Natural killer cell treated with Interleukin-12 subunit alpha and Interleukin-12 subunit beta and Interleukin-15 and Interleukin-18, amount 100 ng/mL, for 72 hours (primary cell): Measurements from ENCODE around the gene MMP12. TPM values are rescaled to one million over a fixed set of nuclear protein-coding genes. Genes with fewer than 3 reads are reported as not detected.
"Not testable (repeated sequence)": the region's sequence is repeated elsewhere in the genome, so short reads cannot be mapped to it uniquely, and the experiment has no call there.

Experiments used
- ATAC-seq, 2 donors: fragments of 150-1000 bp; cut with Tn5 transposase in 1 of 2; sonication (Bioruptor Pico), chemical (Tn5 transposase) in 1 of 2; 2 replicates each; pipeline ENCODE4 v1.10.0; 2021
- DNase-seq: peaks from one replicate; pipeline ENCODE4 v3.0.0; 2022; ENCODE audit warnings: low spot score
- H3K27ac Mint-ChIP-seq, 2 donors: 1 replicate in 1 of 2; 2 replicates in 1 of 2; pipeline ENCODE4 v1.8.0; 2022; ENCODE audit warnings: mixed read lengths in 2 of 2, mild to moderate bottlenecking in 1 of 2, moderate library complexity in 1 of 2
- H3K27me3 Mint-ChIP-seq, 2 donors: 1 replicate in 1 of 2; 2 replicates in 1 of 2; pipeline ENCODE4 v1.8.0; 2022; ENCODE audit warnings: mixed read lengths in 2 of 2
- H3K36me3 Mint-ChIP-seq: one replicate; pipeline ENCODE4 v1.8.0; 2022; ENCODE audit warnings: mixed read lengths
- H3K4me1 Mint-ChIP-seq, 2 donors: 1 replicate in 1 of 2; 2 replicates in 1 of 2; pipeline ENCODE4 v1.8.0; 2022; ENCODE audit warnings: low read depth in 2 of 2, mixed read lengths in 2 of 2, mild to moderate bottlenecking in 1 of 2
- H3K4me3 Mint-ChIP-seq: one replicate; pipeline ENCODE4 v1.8.0; 2022; ENCODE audit warnings: mixed read lengths
- H3K9me3 Mint-ChIP-seq: 2 replicates; pipeline ENCODE4 v1.8.0; 2022; ENCODE audit warnings: mixed read lengths
- total RNA-seq, 2 donors: library from RNA; stranded (reverse); gene quantifications; one replicate each; pipeline ENCODE4 v1.2.3, GENCODE V29; 2022

Gene MMP12
- total RNA-seq, 2 donors from 2014 or later: not detected

DNA sequence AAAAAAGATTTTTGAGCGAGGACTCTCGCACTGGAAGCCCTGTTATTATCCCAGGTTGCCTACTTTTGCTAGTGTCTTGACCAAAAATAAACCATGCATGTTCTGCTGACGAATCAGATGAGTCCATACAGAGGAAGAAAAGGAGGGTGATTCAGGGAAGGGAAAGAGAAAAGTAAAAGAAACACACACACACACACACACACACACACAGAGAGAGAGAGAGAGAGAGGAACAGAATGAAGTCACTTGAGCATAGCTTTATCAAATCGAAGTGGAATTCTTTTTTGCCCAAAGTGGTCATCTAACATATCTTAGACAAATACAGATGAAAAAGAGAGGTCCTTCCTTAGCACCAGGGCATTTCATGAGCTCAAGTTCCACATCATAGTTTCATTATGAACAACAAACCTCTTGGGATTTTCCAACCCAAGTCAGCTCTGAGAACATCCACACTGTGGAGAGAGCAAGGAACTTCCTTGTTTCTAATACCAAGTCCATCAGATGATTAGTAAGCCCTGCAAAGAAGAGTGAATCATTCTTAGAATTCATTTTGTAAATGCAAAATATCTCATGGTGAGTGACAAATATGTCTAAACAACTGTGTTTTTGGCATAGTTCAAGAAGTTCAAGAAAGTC lies 7.7 kb upstream of the MMP12 start:
- Mint-ChIP-seq H3K36me3 (no peaks in the 10 kb centered on the region), H3K4me1 (peaks cover 0 to 4% of the 10 kb centered on the region in 2 donors), H3K9me3 (no peaks in the 10 kb centered on the region), H3K27ac (peak overlapping the region; percentile 4 to 18), H3K4me3 (peak overlapping the region; percentile 21), H3K27me3 (peaks cover 0 to 5% of the 10 kb centered on the region in 2 donors)
- no peak for DNase-seq
- no peak for ATAC-seq

DNA sequence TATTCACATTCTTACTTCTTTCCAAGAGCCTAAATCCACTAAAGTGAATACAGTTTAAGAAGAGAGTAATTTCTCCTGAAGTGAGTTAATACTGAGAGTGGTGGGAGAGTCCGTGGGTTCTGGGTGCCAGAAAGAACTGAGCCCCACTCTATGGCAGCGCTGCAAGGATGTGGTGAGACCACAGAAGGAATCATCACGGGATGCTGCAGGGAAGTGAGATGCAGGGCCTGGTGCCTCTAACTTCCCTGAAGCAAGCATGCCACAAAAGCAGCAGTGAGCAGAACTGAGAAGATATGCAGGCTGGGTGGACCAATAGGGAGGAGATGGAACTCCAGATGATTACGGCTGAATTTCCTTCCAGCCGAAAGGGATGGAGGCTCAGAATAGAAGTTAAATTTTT lies 5.0 kb upstream of the MMP12 start:
- no peaks in the 10 kb centered on the region for H3K36me3 Mint-ChIP-seq
- ATAC-seq: no peak
- H3K4me3 Mint-ChIP-seq: no peak overlapping the region
- peaks cover 0 to 5% of the 10 kb centered on the region in 2 donors for H3K27me3 Mint-ChIP-seq
- no peak overlapping the region for H3K27ac Mint-ChIP-seq
- no peaks in the 10 kb centered on the region for H3K9me3 Mint-ChIP-seq
- no peak for DNase-seq
- H3K4me1 Mint-ChIP-seq: peaks cover 0 to 4% of the 10 kb centered on the region in 2 donors

DNA sequence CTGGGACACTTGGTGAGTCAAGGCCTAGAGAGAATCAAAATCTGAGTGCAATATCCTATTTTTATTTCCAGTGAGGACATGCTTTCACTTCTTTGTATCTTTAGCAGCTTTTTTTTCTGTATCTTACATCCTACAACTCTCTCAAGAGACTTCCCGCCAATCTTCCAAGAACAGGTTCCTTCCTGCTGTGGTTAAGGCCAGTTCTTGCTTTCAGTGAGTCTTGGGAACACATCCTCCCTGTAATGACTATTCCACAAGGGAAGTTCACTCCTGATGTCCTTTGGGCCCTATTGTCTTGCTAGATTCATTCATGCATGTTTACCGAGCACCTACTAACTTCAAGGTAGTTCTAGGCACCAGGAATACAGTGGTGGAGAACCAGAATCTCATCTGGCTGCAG lies 3.8 kb upstream of the MMP12 start:
- H3K4me3 Mint-ChIP-seq: no peak overlapping the region
- H3K9me3 Mint-ChIP-seq: no peaks in the 10 kb centered on the region
- DNase-seq: no peak
- no peak for ATAC-seq
- peaks cover 0 to 4% of the 10 kb centered on the region in 2 donors for H3K4me1 Mint-ChIP-seq
- H3K36me3 Mint-ChIP-seq: no peaks in the 10 kb centered on the region
- no peak overlapping the region for H3K27ac Mint-ChIP-seq
- H3K27me3 Mint-ChIP-seq: peaks cover 0 to 5% of the 10 kb centered on the region in 2 donors

DNA sequence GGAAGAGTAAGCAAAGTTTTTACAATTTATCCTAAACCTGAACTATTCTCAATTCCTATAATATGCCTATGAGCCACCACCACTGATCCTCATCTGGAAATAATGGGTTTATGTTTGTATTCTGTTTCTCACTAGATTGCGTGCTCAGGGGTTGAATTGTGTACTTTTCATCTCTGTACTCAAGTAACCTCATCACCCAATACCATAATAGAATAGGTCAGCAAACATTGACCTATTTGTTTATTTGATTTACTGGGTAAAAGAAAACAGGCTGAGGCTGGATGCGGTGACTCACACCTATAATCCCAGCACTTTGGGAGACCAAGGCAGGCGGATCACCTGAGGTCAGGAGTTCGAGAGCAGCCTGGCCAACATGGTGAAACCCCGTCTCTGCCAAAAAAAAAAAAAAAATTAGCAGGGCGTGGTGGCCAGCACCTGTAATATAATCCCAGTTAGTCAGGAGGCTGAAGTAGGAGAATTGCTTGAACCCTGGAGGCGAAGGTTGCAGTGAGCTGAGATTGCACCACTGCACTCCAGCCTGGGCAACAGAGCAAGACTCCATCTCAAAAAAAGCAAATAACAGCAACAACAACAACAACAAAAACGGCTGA lies 5.3 kb downstream of the MMP12 start:
- DNase-seq, H3K4me3 Mint-ChIP-seq, H3K27me3 Mint-ChIP-seq, ATAC-seq, H3K27ac Mint-ChIP-seq, H3K9me3 Mint-ChIP-seq, H3K4me1 Mint-ChIP-seq, H3K36me3 Mint-ChIP-seq: not testable (repeated sequence)

DNA sequence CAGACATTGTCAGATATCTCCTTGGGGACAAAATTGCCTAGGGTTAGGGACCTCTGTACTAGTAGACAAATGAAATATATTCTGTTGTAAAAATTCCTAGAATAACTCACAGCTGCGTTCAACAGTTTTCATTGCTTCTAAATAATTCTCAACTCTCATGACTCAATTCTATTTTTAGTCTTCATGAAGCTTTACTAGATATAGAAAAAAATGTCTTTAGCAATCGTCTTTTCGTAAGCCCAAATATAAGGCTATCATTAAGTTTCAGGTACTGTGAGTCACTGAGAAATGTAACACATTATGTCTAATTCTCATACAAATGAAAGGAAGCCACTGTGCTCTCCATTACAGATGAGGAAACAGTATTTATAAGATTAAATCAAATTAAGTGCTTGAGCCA lies 6.4 kb downstream of the MMP12 start:
- Mint-ChIP-seq H3K36me3 (no peaks in the 10 kb centered on the region), H3K27ac (no peak overlapping the region), H3K4me1 (no peaks in the 10 kb centered on the region), H3K9me3 (no peaks in the 10 kb centered on the region), H3K4me3 (no peak overlapping the region), H3K27me3 (peaks cover 0 to 7% of the 10 kb centered on the region in 2 donors)
- DNase-seq: no peak
- no peak for ATAC-seq

DNA sequence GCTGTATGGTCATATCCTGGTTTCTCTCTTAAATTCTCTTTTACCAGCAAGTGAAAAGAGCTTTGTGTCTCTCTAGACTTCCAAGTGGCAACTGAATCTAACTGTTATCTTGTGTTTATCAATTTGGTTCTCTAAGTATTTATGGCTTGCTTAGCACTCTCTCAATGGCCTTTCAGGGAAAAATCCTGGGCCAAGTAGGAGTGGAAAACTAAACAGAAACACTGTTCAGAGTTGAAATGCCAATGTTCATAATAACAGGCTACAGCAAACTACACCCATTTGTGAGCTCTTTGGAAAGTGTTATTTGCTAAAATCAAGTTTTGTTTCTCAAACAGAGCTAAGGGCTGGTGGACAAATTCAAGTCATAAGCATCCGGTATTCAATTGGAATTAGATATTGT lies 10.1 kb downstream of the MMP12 start:
- Mint-ChIP-seq H3K9me3 (no peaks in the 10 kb centered on the region), H3K36me3 (no peaks in the 10 kb centered on the region), H3K4me3 (no peak overlapping the region), H3K27ac (no peak overlapping the region), H3K4me1 (no peaks in the 10 kb centered on the region), H3K27me3 (peaks cover 0 to 3% of the 10 kb centered on the region in 2 donors)
- DNase-seq (no peak), ATAC-seq (no peak)

DNA sequence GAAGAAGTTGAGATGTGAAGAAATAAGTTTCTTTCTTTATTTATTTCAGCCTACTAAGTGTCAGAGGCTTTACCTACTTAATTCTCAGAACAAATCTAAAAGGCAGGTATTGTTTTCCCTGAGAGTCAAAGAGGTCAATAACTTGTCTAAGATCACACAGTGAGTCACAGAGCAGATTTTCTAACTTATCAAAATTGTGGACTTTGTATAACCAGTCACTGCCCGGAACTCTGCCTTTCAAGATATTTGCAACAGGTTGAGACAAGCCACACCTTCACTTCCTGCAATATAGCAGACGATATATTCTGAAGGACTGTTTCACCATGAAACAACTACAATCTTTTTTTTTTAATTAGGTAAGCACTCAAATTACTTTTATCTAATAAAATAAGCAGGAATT lies 20.8 kb downstream of the MMP12 start:
- H3K4me3 Mint-ChIP-seq: no peak overlapping the region

DNA sequence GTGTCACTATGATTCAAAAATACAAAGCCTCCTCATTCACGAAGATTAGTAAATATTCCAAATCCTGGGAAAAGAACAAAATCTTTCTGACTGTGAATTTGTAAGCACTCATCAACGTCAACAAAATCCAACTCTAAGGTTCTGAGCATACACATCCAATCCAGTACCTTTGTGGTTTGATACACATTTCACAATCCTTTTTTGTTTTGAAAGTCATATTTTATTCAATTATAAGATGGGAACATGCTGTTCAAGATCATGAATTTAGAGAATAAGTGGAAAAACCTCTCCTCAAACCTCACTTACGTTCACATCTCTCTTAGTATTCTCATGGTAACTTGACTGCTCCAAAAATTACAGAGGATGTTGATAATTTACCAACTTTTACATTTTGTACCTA lies 21.7 kb downstream of the MMP12 start:
- no peak overlapping the region for H3K4me3 Mint-ChIP-seq
- H3K4me1 Mint-ChIP-seq: no peaks in the 10 kb centered on the region
- DNase-seq (no peak), ATAC-seq (no peak)
- H3K27me3 Mint-ChIP-seq: peaks cover 2 to 6% of the 10 kb centered on the region in 2 donors
- H3K36me3 Mint-ChIP-seq: no peaks in the 10 kb centered on the region
- no peaks in the 10 kb centered on the region for H3K9me3 Mint-ChIP-seq
- no peak overlapping the region for H3K27ac Mint-ChIP-seq

More for the DNA sequence above, 20.8 kb downstream of the MMP12 start:
- no peak for ATAC-seq
- Mint-ChIP-seq H3K36me3 (no peaks in the 10 kb centered on the region), H3K27me3 (peaks cover 2 to 6% of the 10 kb centered on the region in 2 donors), H3K4me1 (no peaks in the 10 kb centered on the region), H3K27ac (no peak overlapping the region), H3K9me3 (no peaks in the 10 kb centered on the region)
- DNase-seq: no peak

DNA sequence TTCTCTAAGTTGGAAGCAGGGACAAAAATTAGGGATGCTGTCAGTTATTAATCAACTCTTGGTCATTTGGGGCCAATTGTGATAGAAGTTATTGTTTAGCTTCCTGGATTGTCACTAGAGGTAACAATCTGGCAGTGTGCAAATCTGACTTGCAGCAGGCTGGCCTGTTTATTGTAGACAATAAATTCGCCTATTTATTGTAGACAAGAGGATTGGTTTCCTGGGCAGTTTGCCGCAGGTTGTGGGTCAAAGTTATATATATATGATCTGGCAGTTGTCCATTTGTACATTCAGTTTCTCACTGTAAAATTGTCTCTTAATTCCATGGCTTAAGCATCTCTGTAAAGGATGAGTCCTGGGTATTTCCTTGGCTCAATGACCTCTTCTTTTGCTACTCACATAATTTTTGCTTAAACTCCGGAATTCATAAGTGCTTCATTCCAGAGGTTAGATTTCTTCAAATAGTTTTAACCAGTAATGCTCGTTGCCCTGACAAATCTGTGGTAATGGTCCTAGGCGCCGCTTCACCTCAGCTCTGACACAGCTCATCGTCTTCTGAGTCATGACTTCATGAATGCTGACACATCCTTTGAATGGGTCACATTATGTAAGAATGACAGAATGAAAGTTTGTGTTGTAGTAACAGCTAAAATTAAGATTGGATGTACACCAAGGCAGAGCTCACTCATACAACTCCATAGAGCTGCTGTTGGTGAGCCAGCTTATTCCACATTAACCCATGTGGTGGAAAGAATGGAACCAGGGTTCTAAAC lies 23.6 kb downstream of the MMP12 start:
- no peaks in the 10 kb centered on the region for H3K9me3 Mint-ChIP-seq
- no peak for DNase-seq
- no peaks in the 10 kb centered on the region for H3K4me1 Mint-ChIP-seq
- no peak for ATAC-seq
- peaks cover 2 to 6% of the 10 kb centered on the region in 2 donors for H3K27me3 Mint-ChIP-seq
- H3K4me3 Mint-ChIP-seq: no peak overlapping the region
- no peak overlapping the region for H3K27ac Mint-ChIP-seq
- no peaks in the 10 kb centered on the region for H3K36me3 Mint-ChIP-seq

DNA sequence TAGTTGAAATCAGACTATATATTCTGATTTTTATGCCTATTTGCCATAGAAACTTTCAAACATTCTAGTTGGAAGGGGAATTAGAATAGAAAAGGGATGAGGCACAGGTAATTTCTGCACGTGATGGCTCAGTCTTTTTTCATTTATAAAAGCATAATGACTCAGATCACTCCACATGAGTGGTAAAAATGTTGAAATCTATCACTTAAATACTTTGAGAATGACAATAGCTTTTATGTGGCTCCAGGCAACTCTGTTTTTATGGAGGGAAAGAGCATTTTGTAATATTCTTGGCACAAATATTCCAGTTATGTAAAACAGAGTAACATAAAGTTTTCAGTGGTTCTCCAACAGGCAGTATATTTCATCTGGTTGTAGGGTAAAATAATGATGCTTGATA lies 25.5 kb downstream of the MMP12 start:
- no peak overlapping the region for H3K27ac Mint-ChIP-seq
- H3K4me3 Mint-ChIP-seq: no peak overlapping the region
- ATAC-seq: no peak
- peaks cover 3% of the 10 kb centered on the region for H3K9me3 Mint-ChIP-seq
- no peaks in the 10 kb centered on the region for H3K4me1 Mint-ChIP-seq
- DNase-seq: no peak
- H3K36me3 Mint-ChIP-seq: no peaks in the 10 kb centered on the region
- H3K27me3 Mint-ChIP-seq: peaks cover 3 to 6% of the 10 kb centered on the region in 2 donors

DNA sequence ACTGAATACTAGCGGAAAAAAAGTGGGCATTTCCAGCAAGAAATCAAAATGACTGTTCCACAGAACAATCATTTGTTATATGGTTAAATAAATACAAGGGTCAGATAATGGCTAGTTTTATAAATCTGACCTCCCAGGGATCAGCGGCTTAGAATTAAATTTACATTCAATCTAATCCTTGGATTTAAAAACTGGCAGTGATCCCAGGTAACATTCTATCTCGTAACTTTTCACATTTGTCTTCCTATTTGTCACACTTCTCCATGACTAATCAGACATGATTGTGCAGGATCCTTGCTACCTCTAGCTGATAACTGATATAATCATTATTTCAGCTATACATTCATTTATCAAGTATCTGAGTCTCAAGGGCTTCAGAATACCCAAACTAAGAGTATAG lies 28.5 kb downstream of the MMP12 start:
- Mint-ChIP-seq H3K27me3 (peaks cover 0 to 3% of the 10 kb centered on the region in 2 donors), H3K9me3 (peaks cover 3% of the 10 kb centered on the region), H3K36me3 (no peaks in the 10 kb centered on the region), H3K4me1 (no peaks in the 10 kb centered on the region), H3K27ac (no peak overlapping the region), H3K4me3 (no peak overlapping the region)
- no peak for DNase-seq
- no peak for ATAC-seq

DNA sequence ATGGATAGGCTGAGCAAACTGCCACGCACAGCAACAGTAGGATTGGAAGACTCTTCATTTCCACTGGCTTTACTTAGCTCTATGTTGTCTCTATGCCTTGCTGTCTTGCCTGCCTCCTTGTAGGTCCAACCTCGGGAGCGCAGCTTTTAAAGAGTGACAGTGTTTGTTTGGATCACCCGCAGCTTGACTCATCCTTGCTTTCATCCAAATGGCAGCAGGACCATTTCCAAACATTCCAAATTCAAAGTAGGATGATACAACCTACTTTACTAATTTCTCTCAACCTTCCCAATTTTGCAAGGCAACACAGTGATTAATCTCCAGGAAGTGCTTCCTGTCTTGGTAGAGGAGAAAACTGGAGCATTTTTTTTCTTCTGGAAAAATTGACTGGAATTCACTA lies 31.3 kb downstream of the MMP12 start, which contains the start of gene MMP3:
Gene MMP3 (minus strand): TSS at position 121 of the 400 bp plus-strand sequence. CDS start 63 bp downstream, at position 58.
- no peak within 1 kb of the TSS for H3K4me3 Mint-ChIP-seq
- peaks cover 0 to 3% of the 10 kb centered on the region in 2 donors for H3K27me3 Mint-ChIP-seq
- H3K27ac Mint-ChIP-seq: no peak within 1 kb of the TSS
- no peak for ATAC-seq
- H3K36me3 Mint-ChIP-seq: no peaks in the 10 kb centered on the region
- DNase-seq: no peak
- H3K9me3 Mint-ChIP-seq: peaks cover 3% of the 10 kb centered on the region
- H3K4me1 Mint-ChIP-seq: no peaks in the 10 kb centered on the region

DNA sequence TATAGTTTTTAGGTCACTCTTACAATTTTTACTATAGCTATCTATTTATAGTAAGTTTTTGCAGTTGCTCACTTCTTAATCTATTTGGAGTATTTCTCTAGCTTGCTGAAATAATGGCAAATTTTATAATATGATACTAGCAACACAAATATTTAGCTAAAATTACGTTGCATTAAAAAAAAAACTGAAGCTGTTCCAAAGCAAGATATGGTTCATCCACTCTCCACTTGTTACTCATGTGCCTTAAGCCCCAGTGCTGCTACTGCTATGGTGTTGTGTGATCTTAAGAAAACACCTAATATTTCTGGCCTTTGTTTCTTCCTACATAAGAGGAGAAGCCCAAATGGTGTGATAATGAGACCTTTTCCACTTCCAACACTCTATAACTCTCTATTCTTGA lies 31.9 kb downstream of the MMP12 start:
- Mint-ChIP-seq H3K9me3 (peaks cover 3% of the 10 kb centered on the region), H3K27me3 (peaks cover 0 to 3% of the 10 kb centered on the region in 2 donors)

DNA sequence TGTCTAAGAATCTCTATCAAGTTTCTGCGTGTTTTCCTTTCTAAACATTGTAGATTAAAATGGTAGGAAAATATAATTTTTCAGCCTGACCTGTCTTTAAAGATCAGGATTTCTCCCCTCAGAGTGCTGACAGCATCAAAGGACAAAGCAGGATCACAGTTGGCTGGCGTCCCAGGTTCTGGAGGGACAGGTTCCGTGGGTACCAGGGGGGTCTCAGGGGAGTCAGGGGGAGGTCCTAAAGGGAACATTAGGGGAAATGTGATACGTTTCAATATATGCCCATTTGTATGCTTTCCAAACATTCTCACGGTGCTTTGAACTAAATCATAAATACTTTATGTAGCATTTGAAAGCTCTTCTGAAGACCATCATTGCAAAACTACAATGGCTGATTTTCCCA lies 34.8 kb downstream of the MMP12 start:
- Mint-ChIP-seq H3K9me3 (peaks cover 3% of the 10 kb centered on the region), H3K4me3 (no peak overlapping the region), H3K27ac (no peak overlapping the region), H3K4me1 (no peaks in the 10 kb centered on the region), H3K36me3 (no peaks in the 10 kb centered on the region), H3K27me3 (peaks cover 0 to 2% of the 10 kb centered on the region in 2 donors)
- no peak for ATAC-seq
- DNase-seq: no peak

More for the DNA sequence above, 31.9 kb downstream of the MMP12 start:
- H3K27ac Mint-ChIP-seq: no peak overlapping the region
- H3K36me3 Mint-ChIP-seq: no peaks in the 10 kb centered on the region
- no peak for DNase-seq
- no peak overlapping the region for H3K4me3 Mint-ChIP-seq
- H3K4me1 Mint-ChIP-seq: no peaks in the 10 kb centered on the region
- ATAC-seq: no peak
